ENCODE data around the gene ATMIN.

Gene ATMIN

GRCh38 chr16:80997139-80997798, 38.4 kb upstream of the ATMIN start:
- Histone ChIP-seq H4K20me1 (ENCODE audit: insufficient read depth, low read length) (peaks cover 7% of the 10 kb centered on the region; the same call in 1 of the 2 replicates), H2AFZ (ENCODE audit: low read depth, low read length) (0 out of 2 replicates have a peak overlapping the region, but pooled peaks have one; percentile 23), H3K9me3 (ENCODE audit: insufficient read depth, low read length) (no peaks in the 10 kb centered on the region), H3K27ac (ENCODE audit: low read length) (peak overlapping the region; percentile 59), H3K9ac (ENCODE audit: low read length) (peak overlapping the region; percentile 54), H3K27me3 (ENCODE audit: low read depth, low read length) (no peaks in the 10 kb centered on the region), H3K36me3 (replicated peaks; ENCODE audit: low read depth, low read length) (peaks cover 5% of the 10 kb centered on the region), H3K4me2 (ENCODE audit: low read length) (peak overlapping the region; percentile 89), H3K4me1 (ENCODE audit: low read length) (peaks cover 21% of the 10 kb centered on the region), H3K79me2 (ENCODE audit: low read length) (peaks cover 89% of the 10 kb centered on the region), H3K4me3 (ENCODE audit: low read length) (peak overlapping the region; percentile 71)
- TF ChIP-seq EZH2phosphoT487 (IDR thresholded peaks at IDR 0.05; ENCODE audit: low read depth) (no peak), CTCF (IDR thresholded peaks at IDR 0.05; ENCODE audit: low read depth, low read length) (no peak)

- H4K20me1 ChIP-seq (ENCODE audit: insufficient read depth, low read length) = peaks cover 11% of the 10 kb centered on the region
- peak overlapping the region; percentile 54 for H3K9ac ChIP-seq (ENCODE audit: low read length)
- H3K4me2 ChIP-seq (ENCODE audit: low read length) = peak overlapping the region; percentile 89
- no peak for TF ChIP-seq CTCF (IDR thresholded peaks at IDR 0.05; ENCODE audit: low read depth, low read length)
- no peak for TF ChIP-seq EZH2phosphoT487 (IDR thresholded peaks at IDR 0.05; ENCODE audit: low read depth)
- peaks cover 92% of the 10 kb centered on the region for H3K79me2 ChIP-seq (ENCODE audit: low read length)
- peak overlapping the region; percentile 59 for H3K27ac ChIP-seq (ENCODE audit: low read length)
- H3K27me3 ChIP-seq (ENCODE audit: low read depth, low read length) = no peaks in the 10 kb centered on the region
- no peak overlapping the region for H2AFZ ChIP-seq (ENCODE audit: low read depth, low read length)
- no peaks in the 10 kb centered on the region for H3K9me3 ChIP-seq (ENCODE audit: insufficient read depth, low read length)
- H3K4me3 ChIP-seq (ENCODE audit: low read length) = peak overlapping the region; percentile 71
- peaks cover 5% of the 10 kb centered on the region for H3K36me3 ChIP-seq (replicated peaks; ENCODE audit: low read depth, low read length)
- peaks cover 26% of the 10 kb centered on the region for H3K4me1 ChIP-seq (ENCODE audit: low read length)
Measured at GRCh38 chr16:80997964-80998620, 37.5 kb upstream of the ATMIN start.

GRCh38 chr16:81000873-81001272, 34.8 kb upstream of the ATMIN start:
- H3K9me3 ChIP-seq (ENCODE audit: insufficient read depth, low read length) = no peaks in the 10 kb centered on the region
- peaks cover 96% of the 10 kb centered on the region for H3K79me2 ChIP-seq (ENCODE audit: low read length)
- no peak overlapping the region for H3K4me3 ChIP-seq (ENCODE audit: low read length)
- H4K20me1 ChIP-seq (ENCODE audit: insufficient read depth, low read length) = peaks cover 27% of the 10 kb centered on the region
- TF ChIP-seq CTCF (IDR thresholded peaks at IDR 0.05; ENCODE audit: low read depth, low read length) = no peak
- H3K4me1 ChIP-seq (ENCODE audit: low read length) = peaks cover 38% of the 10 kb centered on the region
- no peak overlapping the region for H3K9ac ChIP-seq (ENCODE audit: low read length)
- H3K4me2 ChIP-seq (ENCODE audit: low read length) = no peak overlapping the region
- peaks cover 5% of the 10 kb centered on the region for H3K36me3 ChIP-seq (replicated peaks; ENCODE audit: low read depth, low read length)
- no peaks in the 10 kb centered on the region for H3K27me3 ChIP-seq (ENCODE audit: low read depth, low read length)
- no peak overlapping the region for H2AFZ ChIP-seq (ENCODE audit: low read depth, low read length)
- no peak overlapping the region for H3K27ac ChIP-seq (ENCODE audit: low read length)

- Histone ChIP-seq H3K27ac (ENCODE audit: low read length) (no peak overlapping the region), H3K9ac (ENCODE audit: low read length) (no peak overlapping the region), H2AFZ (ENCODE audit: low read depth, low read length) (no peak overlapping the region), H3K4me1 (ENCODE audit: low read length) (peaks cover 38% of the 10 kb centered on the region), H4K20me1 (ENCODE audit: insufficient read depth, low read length) (peaks cover 30% of the 10 kb centered on the region), H3K9me3 (ENCODE audit: insufficient read depth, low read length) (no peaks in the 10 kb centered on the region), H3K27me3 (ENCODE audit: low read depth, low read length) (no peaks in the 10 kb centered on the region), H3K4me3 (ENCODE audit: low read length) (no peak overlapping the region), H3K79me2 (ENCODE audit: low read length) (peaks cover 98% of the 10 kb centered on the region), H3K4me2 (ENCODE audit: low read length) (no peak overlapping the region), H3K36me3 (replicated peaks; ENCODE audit: low read depth, low read length) (peaks cover 5% of the 10 kb centered on the region)
- no peak for TF ChIP-seq CTCF (IDR thresholded peaks at IDR 0.05; ENCODE audit: low read depth, low read length)
- no peak for TF ChIP-seq EZH2phosphoT487 (IDR thresholded peaks at IDR 0.05; ENCODE audit: low read depth)
Measured at GRCh38 chr16:81001330-81001729, 34.3 kb upstream of the ATMIN start.

All from OCI-LY3 (cell line).